ENCODE results near the gene GPR151.

DNA sequence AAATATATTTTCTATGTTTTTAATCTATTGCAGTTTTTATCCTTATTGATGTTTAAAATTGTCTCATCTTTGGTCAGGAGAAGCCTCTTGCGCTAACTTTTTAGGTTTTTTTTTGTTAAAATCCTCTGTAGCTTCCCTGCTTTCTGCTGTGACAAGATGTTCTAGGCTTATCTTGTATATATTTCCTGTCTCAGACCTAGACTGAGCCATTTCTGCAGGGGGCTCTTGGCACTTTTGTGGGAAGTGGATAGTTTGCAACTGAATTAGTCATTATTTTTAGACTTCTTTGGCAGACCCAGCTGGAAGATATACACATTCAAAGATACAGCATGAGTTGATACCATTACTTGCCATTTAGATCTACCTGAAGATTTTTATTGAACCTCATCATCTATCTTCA is 40.1 kb downstream of the GPR151 start:
- TF ChIP-seq ESRRA (IDR thresholded peaks at IDR 0.05; ENCODE audit: borderline replicate concordance, low read length) (no peak), RARB (CRISPR knock-in tag; IDR thresholded peaks at IDR 0.05) (no peak), JUNB (IDR thresholded peaks at IDR 0.05) (no peak), SMC3 (IDR thresholded peaks at IDR 0.05) (no peak), POLR2A (IDR thresholded peaks at IDR 0.05; ENCODE audit: low read length) (no peak), MAFK (IDR thresholded peaks at IDR 0.05; ENCODE audit: partially characterized antibody) (no peak)
- TF ChIP-seq, protein P1, sequence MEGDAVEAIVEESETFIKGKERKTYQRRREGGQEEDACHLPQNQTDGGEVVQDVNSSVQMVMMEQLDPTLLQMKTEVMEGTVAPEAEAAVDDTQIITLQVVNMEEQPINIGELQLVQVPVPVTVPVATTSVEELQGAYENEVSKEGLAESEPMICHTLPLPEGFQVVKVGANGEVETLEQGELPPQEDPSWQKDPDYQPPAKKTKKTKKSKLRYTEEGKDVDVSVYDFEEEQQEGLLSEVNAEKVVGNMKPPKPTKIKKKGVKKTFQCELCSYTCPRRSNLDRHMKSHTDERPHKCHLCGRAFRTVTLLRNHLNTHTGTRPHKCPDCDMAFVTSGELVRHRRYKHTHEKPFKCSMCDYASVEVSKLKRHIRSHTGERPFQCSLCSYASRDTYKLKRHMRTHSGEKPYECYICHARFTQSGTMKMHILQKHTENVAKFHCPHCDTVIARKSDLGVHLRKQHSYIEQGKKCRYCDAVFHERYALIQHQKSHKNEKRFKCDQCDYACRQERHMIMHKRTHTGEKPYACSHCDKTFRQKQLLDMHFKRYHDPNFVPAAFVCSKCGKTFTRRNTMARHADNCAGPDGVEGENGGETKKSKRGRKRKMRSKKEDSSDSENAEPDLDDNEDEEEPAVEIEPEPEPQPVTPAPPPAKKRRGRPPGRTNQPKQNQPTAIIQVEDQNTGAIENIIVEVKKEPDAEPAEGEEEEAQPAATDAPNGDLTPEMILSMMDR (IDR thresholded peaks at IDR 0.05), result no peak
- TF ChIP-seq, protein P2, sequence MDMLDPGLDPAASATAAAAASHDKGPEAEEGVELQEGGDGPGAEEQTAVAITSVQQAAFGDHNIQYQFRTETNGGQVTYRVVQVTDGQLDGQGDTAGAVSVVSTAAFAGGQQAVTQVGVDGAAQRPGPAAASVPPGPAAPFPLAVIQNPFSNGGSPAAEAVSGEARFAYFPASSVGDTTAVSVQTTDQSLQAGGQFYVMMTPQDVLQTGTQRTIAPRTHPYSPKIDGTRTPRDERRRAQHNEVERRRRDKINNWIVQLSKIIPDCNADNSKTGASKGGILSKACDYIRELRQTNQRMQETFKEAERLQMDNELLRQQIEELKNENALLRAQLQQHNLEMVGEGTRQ (IDR thresholded peaks at IDR 0.05), result no peak

All from A549 (cell line).